SK-N-MC (cell line): ENCODE measurements around the gene MAGED1.

Experiments
- EZH2 ChIP-seq: fragments of 200-600 bp; sonication (generic); IDR thresholded peaks from one replicate; pipeline ENCODE4 v1.6.1; 2017; ENCODE audit warnings: antibody characterized with exemption
- FOXP2 ChIP-seq: optimal IDR thresholded peaks from 2 replicates; pipeline ENCODE3; 2011; ENCODE audit warnings: mild to moderate bottlenecking, moderate library complexity; ENCODE audit not compliant: insufficient read depth; ENCODE audit errors: extremely low read length, control extremely low read depth
- POLR2AphosphoS5 ChIP-seq: IDR thresholded peaks from 2 replicates; pipeline ENCODE4 v1.6.1; 2012; ENCODE audit warnings: mild to moderate bottlenecking, low read depth, low read length, borderline replicate concordance

DNA sequence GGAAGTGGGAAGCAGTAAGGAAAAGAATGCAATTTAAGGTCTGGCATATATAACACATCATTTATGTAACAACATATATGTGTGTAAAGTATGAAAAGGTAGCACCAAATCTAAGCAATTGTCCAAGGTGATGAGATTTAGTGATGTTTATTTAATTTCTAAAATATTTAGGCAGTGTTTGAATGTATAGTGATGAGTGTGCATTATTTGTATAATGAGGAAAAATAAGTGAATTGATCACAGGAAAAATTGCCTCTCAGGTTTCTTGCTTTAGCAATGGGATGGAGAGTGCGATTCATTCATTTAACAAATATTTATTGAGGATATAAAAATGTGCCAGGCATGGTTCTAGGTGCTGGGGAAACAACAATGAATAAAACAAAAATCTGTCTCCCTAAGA lies 2.2 kb upstream of the MAGED1 start:
- no peak for TF ChIP-seq EZH2
- no peak for TF ChIP-seq POLR2AphosphoS5
- no peak for TF ChIP-seq FOXP2
